Right lobe of liver (tissue), 4 donors: Measurements from ENCODE around the gene EIF2B1.

Source experiments
- POLR2A ChIP-seq: fragments of 450-650 bp; IDR thresholded peaks from one replicate; pipeline ENCODE4 v1.6.1; 2017; ENCODE audit warnings: antibody characterized with exemption, mild to moderate bottlenecking
- TF ChIP-seq, protein P1 (sequence below), 4 donors: fragments of 200-600 bp in 3 of 4; fragments of 450-650 bp in 1 of 4; IDR thresholded peaks; one replicate each; pipeline versions ENCODE4 v1.5.1 to v1.8.0; 2016 to 2022; ENCODE audit warnings: antibody characterized with exemption in 4 of 4, mild to moderate bottlenecking in 2 of 4
- donor health status: DM: no; HTN: no; CAD: no.
- donor health status: DM: no; HTN: no; CAD: no.
- donor health status: DM: no; HTN: yes; CAD: no.

DNA sequence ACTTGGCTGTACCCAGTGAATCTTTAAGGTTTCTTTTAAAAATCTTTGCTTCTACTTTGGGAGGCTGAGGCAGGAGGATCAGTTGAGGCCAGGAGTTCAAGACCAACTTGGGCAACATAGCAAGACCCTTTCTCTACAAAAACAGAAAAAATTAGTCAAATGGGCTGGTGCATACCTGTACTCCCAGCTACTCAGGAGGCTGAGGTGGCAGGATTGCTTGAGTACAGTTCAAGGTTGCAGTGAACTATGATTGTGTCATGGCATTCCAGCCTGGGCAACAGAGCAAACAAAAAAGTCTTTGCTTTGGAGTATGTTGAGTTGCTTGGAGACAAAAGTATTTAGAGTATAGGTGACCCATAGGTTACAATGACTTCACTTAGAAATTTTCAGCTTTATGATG, 37.8 kb downstream of the EIF2B1 start:
- no peak for TF ChIP-seq POLR2A
- TF ChIP-seq, protein P1, sequence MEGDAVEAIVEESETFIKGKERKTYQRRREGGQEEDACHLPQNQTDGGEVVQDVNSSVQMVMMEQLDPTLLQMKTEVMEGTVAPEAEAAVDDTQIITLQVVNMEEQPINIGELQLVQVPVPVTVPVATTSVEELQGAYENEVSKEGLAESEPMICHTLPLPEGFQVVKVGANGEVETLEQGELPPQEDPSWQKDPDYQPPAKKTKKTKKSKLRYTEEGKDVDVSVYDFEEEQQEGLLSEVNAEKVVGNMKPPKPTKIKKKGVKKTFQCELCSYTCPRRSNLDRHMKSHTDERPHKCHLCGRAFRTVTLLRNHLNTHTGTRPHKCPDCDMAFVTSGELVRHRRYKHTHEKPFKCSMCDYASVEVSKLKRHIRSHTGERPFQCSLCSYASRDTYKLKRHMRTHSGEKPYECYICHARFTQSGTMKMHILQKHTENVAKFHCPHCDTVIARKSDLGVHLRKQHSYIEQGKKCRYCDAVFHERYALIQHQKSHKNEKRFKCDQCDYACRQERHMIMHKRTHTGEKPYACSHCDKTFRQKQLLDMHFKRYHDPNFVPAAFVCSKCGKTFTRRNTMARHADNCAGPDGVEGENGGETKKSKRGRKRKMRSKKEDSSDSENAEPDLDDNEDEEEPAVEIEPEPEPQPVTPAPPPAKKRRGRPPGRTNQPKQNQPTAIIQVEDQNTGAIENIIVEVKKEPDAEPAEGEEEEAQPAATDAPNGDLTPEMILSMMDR (IDR thresholded peaks at IDR 0.05) = no peak
